WERI-Rb-1 (cell line): ENCODE data around the gene PDE6A.

Experiments
- DNase-seq: peaks from one replicate; pipeline ENCODE4 v3.0.0-alpha.2; 2020
- H3K27ac ChIP-seq: fragments of 250-450 bp; sonication (Bioruptor Pico); 2 replicates; pipeline ENCODE4 v1.5.1; 2020; ENCODE audit warnings: mild to moderate bottlenecking, moderate library complexity
- H3K27me3 ChIP-seq: fragments of 250-450 bp; sonication (Bioruptor Pico); 2 replicates; pipeline ENCODE4 v1.5.1; 2021; ENCODE audit warnings: mild to moderate bottlenecking, low read depth, moderate library complexity; ENCODE audit not compliant: insufficient read depth, severe bottlenecking
- H3K36me3 ChIP-seq: fragments of 250-450 bp; sonication (Bioruptor Pico); 2 replicates; pipeline ENCODE4 v1.5.1; 2020; ENCODE audit warnings: mild to moderate bottlenecking, moderate library complexity
- H3K4me3 ChIP-seq: 2 replicates; pipeline ENCODE4 v1.5.1; 2011; ENCODE audit warnings: low read depth, mild to moderate bottlenecking, control low read depth, low read length
- H3K9me3 ChIP-seq: fragments of 250-450 bp; sonication (Bioruptor Pico); 2 replicates; pipeline ENCODE4 v1.5.1; 2021; ENCODE audit warnings: mild to moderate bottlenecking, moderate library complexity; ENCODE audit not compliant: severe bottlenecking
- CTCF ChIP-seq: IDR thresholded peaks from 2 replicates; pipeline ENCODE4 v1.5.1; 2011; ENCODE audit warnings: low read depth, mild to moderate bottlenecking, control low read depth, inconsistent platforms, low read length

The PDE6A gene

GRCh38 chr5:149940077-149940574 lies 4.5 kb downstream of the PDE6A start:
- no peak overlapping the region for H3K27ac ChIP-seq

GRCh38 chr5:149939546-149939945 lies 5.0 kb downstream of the PDE6A start:
- H3K36me3 ChIP-seq, result no peaks in the 10 kb centered on the region
- H3K9me3 ChIP-seq, result no peaks in the 10 kb centered on the region
- TF ChIP-seq CTCF, result no peak
- H3K4me3 ChIP-seq, result no peak overlapping the region
- no peak for DNase-seq
- no peaks in the 10 kb centered on the region for H3K27me3 ChIP-seq
- no peak overlapping the region for H3K27ac ChIP-seq

More at GRCh38 chr5:149940077-149940574, 4.5 kb downstream of the PDE6A start:
- TF ChIP-seq CTCF, result no peak
- no peaks in the 10 kb centered on the region for H3K36me3 ChIP-seq
- H3K4me3 ChIP-seq, result no peak overlapping the region
- DNase-seq, result no peak
- H3K9me3 ChIP-seq, result no peaks in the 10 kb centered on the region
- no peaks in the 10 kb centered on the region for H3K27me3 ChIP-seq

GRCh38 chr5:149938791-149939358 lies 5.7 kb downstream of the PDE6A start:
- Histone ChIP-seq H3K9me3 (no peaks in the 10 kb centered on the region), H3K27ac (no peak overlapping the region), H3K4me3 (no peak overlapping the region), H3K27me3 (no peaks in the 10 kb centered on the region), H3K36me3 (no peaks in the 10 kb centered on the region)
- TF ChIP-seq CTCF, result no peak
- DNase-seq, result no peak

- no peak for DNase-seq
- no peak overlapping the region for H3K27ac ChIP-seq
Measured at GRCh38 chr5:149938279-149938678, 6.3 kb downstream of the PDE6A start.

GRCh38 chr5:149937610-149938009 lies 7.0 kb downstream of the PDE6A start:
- H3K27me3 ChIP-seq, result no peaks in the 10 kb centered on the region
- H3K27ac ChIP-seq, result no peak overlapping the region
- no peaks in the 10 kb centered on the region for H3K9me3 ChIP-seq
- no peak for TF ChIP-seq CTCF
- H3K4me3 ChIP-seq, result no peak overlapping the region
- H3K36me3 ChIP-seq, result no peaks in the 10 kb centered on the region
- DNase-seq, result no peak

More at GRCh38 chr5:149938279-149938678, 6.3 kb downstream of the PDE6A start:
- TF ChIP-seq CTCF, result no peak
- Histone ChIP-seq H3K9me3 (no peaks in the 10 kb centered on the region), H3K36me3 (no peaks in the 10 kb centered on the region), H3K27me3 (no peaks in the 10 kb centered on the region), H3K4me3 (no peak overlapping the region)

- no peaks in the 10 kb centered on the region for H3K36me3 ChIP-seq
- DNase-seq, result no peak
- H3K27ac ChIP-seq, result no peak overlapping the region
- no peak overlapping the region for H3K4me3 ChIP-seq
- no peaks in the 10 kb centered on the region for H3K9me3 ChIP-seq
- TF ChIP-seq CTCF, result no peak
- H3K27me3 ChIP-seq, result no peaks in the 10 kb centered on the region
Measured at GRCh38 chr5:149936700-149937091, 7.9 kb downstream of the PDE6A start.
